ENCODE measurements around the gene CERCAM.

Gene CERCAM

DNA sequence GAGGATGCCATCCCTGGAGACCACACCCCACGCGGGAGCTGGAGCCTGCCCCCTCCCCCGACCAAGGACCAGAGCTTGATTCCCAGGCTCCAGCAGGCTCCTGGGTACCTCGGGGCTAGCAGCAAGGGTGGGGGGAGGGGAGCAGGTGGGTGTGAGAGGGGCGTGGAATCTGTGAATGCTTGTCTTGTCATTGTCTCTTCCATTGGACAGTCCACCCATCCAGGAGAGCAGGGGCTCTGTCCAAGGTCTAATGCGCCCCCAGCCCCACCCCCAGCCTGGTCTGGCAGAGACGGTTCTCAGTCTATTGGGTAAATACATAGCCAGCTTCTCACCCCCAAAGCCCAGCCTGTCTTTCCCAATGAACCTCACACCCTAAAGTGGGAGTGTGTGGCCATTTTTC, 26.7 kb upstream of the CERCAM start:
- no peak overlapping the region for H3K4me3 ChIP-seq (ENCODE audit: low read length)
- no peak for DNase-seq (ENCODE audit: low read depth)
- TF ChIP-seq CTCF (IDR thresholded peaks at IDR 0.05; ENCODE audit: insufficient read depth, low read depth, low read length, missing control alignments): no peak

GRCh38 chr9:128394379-128395168, 26.1 kb upstream of the CERCAM start:
- DNase-seq (ENCODE audit: low read depth): no peak
- no peak overlapping the region for H3K4me3 ChIP-seq (ENCODE audit: low read length)
- TF ChIP-seq CTCF (IDR thresholded peaks at IDR 0.05; ENCODE audit: insufficient read depth, low read depth, low read length, missing control alignments): no peak

DNA sequence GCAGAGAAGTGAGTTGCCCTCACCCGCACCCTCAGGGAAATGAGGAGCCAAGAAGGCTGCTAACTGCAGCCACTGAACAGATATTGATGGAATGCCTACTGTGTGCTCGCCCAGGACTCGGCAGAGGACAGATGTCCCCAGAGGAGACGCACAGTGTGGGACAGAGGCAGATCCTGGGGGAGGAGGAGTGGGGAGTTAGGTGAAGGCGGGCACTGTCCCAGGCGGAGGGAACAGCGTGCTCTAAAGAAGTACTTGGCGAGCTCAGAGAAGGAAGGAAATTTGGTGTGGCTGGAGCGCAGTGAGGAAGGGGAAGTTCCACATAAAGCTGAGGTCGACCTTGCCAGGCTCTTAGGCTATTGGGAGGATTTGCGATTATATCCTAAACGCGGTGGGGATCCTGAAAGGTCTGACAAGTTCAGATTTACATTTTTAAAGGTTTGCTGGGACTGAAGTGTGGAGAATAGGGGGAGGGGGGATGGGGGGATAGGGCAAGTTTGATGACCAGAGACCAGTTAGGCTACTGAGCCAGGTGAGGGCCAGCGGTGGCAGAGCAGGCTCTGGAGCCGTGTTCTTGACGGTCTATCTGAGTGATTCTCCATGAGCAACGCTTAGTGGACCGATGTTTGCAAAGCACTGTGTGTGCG, 23.6 kb upstream of the CERCAM start:
- no peak for DNase-seq (ENCODE audit: low read depth)
- no peak for TF ChIP-seq CTCF (IDR thresholded peaks at IDR 0.05; ENCODE audit: insufficient read depth, low read depth, low read length, missing control alignments)
- H3K4me3 ChIP-seq (ENCODE audit: low read length): no peak overlapping the region

DNA sequence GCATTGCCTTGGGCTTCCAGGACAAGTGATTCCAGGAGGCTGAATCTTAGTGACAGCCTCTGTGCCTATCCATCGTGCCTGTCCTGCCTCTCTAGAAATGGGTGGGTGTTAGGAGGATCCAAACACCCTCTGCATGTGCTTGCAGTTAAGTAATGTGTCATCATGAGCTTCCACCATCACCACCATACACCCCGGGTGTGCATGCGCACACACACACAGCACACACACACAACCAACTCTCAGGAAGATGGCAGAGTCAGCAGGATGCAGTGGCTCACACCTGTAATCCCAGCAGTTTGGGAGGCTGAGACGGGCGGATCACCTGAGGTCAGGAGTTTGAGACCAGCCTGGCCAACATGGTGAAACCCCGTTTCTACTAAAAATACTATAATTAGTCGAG, 22.8 kb upstream of the CERCAM start:
- DNase-seq (ENCODE audit: low read depth): no peak
- no peak overlapping the region for H3K4me3 ChIP-seq (ENCODE audit: low read length)
- no peak for TF ChIP-seq CTCF (IDR thresholded peaks at IDR 0.05; ENCODE audit: insufficient read depth, low read depth, low read length, missing control alignments)

- no peak overlapping the region for H3K4me3 ChIP-seq (ENCODE audit: low read length)
- no peak for DNase-seq (ENCODE audit: low read depth)
- no peak for TF ChIP-seq CTCF (IDR thresholded peaks at IDR 0.05; ENCODE audit: insufficient read depth, low read depth, low read length, missing control alignments)
Observed at GRCh38 chr9:128399861-128400260, 20.8 kb upstream of the CERCAM start.

- no peak for DNase-seq (ENCODE audit: low read depth)
- no peak for TF ChIP-seq CTCF (IDR thresholded peaks at IDR 0.05; ENCODE audit: insufficient read depth, low read depth, low read length, missing control alignments)
Observed at GRCh38 chr9:128404560-128404959, 16.1 kb upstream of the CERCAM start.

More at GRCh38 chr9:128404560-128404959, 16.1 kb upstream of the CERCAM start:
- H3K4me3 ChIP-seq (ENCODE audit: low read length): no peak overlapping the region

All from epithelial cell of esophagus (primary cell).